Psoas muscle (tissue), 8 donors: ENCODE measurements around the gene DHH. TPM values are rescaled to one million over a fixed set of nuclear protein-coding genes. Genes with fewer than 3 reads are reported as not detected.
"Not testable (repeated sequence)": the region's sequence is repeated elsewhere in the genome, so short reads cannot be mapped to it uniquely, and the experiment has no call there.

Experiments used
- ATAC-seq, 4 donors: fragments of 200-7000 bp; cut with Tn5 transposase; one replicate each; pipeline ENCODE4 v1.9.1; 2020; ENCODE audit warnings: moderate library complexity in 3 of 4, mild to moderate bottlenecking in 2 of 4
- DNase-seq, 2 donors: peaks; one replicate each; pipeline ENCODE4 v3.0.0-alpha.2; 2020
- H3K27ac ChIP-seq: fragments of 200-600 bp; one replicate; pipeline ENCODE4 v1.8.0; 2022
- H3K27me3 ChIP-seq, 3 donors: fragments of 200-600 bp in 1 of 3; one replicate each; pipeline versions ENCODE4 v1.6.1 to v1.8.0; 2013 to 2022; ENCODE audit warnings: low read length in 2 of 3, mild to moderate bottlenecking in 2 of 3, moderate library complexity in 1 of 3; ENCODE audit not compliant: insufficient read depth in 3 of 3
- H3K36me3 ChIP-seq, 2 donors: fragments of 200-600 bp in 1 of 2; one replicate each; pipeline versions ENCODE4 v1.6.1 to v1.8.0; 2013 to 2022; ENCODE audit warnings: low read depth in 1 of 2, mild to moderate bottlenecking in 1 of 2, moderate library complexity in 1 of 2; ENCODE audit not compliant: insufficient read depth in 1 of 2
- H3K4me1 ChIP-seq: fragments of 200-600 bp; one replicate; pipeline ENCODE4 v1.8.0; 2022
- H3K4me3 ChIP-seq: fragments of 200-600 bp; one replicate; pipeline ENCODE4 v1.8.0; 2022; ENCODE audit warnings: mild to moderate bottlenecking
- H3K9me3 ChIP-seq: fragments of 200-600 bp; one replicate; pipeline ENCODE4 v1.8.0; 2022
- CTCF ChIP-seq: fragments of 200-600 bp; IDR thresholded peaks from one replicate; pipeline ENCODE4 v1.8.0; 2022; ENCODE audit warnings: antibody characterized with exemption
- WGBS, 3 donors: extraction: QIAGEN DNeasy Blood & Tissue Kit; methylation state at CpG; one replicate each; pipeline versions ENCODE4 v1.1.6 to v1.1.7; 2013; 5-methylcytosine and 5-hydroxymethylcytosine counted together
- intact Hi-C, 2 donors: fragments of 100-400 bp; cut with DNase I; formaldehyde crosslinking; loops; one replicate each; pipeline versions ENCODE4 v1.11.0 to v1.14.2; 2022
- polyA plus RNA-seq, 3 donors: library from polyadenylated mRNA; stranded (reverse); fragments of 200-250 nt; gene quantifications; one replicate each; pipeline ENCODE4 v1.2.3, GENCODE V29; 2013
- total RNA-seq, 4 donors: library from RNA; stranded (reverse); fragmentation: NEBNext Ultra II Directional in 2 of 4; extraction: Animal tissue kit (Norgen Biotek cat#: 25700) in 2 of 4; gene quantifications; one replicate each; pipeline versions ENCODE4 v1.2.1 to v1.2.4, GENCODE V29; 2021 to 2023
- donor health status: healthy with polysubstance abuse.
- donor health status: DM: no; HTN: no; CAD: no; lungs with moderate emphysema.
- donor health status: Bipolar disorder and iron deficiency.
- donor health status: healthy.
- donor health status: DM: yes; HTN: yes; CAD: no.
- donor health status: DM: no; HTN: no; CAD: no.
- donor health status: DM: no; HTN: no; CAD: no.
- donor health status: DM: yes; HTN: yes; CAD: no.

DHH gene
- total and polyA plus RNA-seq, 7 donors, result 0.07 to 0.43 (median 0.17) TPM

DNA sequence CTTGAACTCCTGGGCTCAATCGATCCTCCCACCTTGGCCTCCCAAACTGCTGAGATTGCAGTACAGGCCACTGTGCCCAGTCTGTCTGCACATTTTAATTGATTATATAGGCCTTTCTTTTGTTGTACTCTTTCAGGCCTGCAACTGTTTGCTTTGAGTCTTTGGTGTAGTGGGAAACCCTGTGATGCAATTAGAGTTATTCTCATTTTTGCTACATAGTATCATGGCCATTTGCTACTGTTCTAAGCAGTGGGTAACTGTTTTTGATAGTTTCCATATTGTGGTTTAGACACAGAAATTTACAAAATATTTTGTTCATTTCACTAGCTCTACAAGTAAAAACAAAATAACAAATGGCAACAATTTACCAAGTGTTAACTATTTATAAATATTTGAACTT lies 42.9 kb upstream of the DHH start:
- no peak for DNase-seq
- Histone ChIP-seq H3K36me3 (no peaks in the 10 kb centered on the region), H3K4me3 (no peak overlapping the region), H3K27me3 (no peaks in the 10 kb centered on the region), H3K9me3 (no peaks in the 10 kb centered on the region), H3K4me1 (peaks cover 7% of the 10 kb centered on the region), H3K27ac (no peak overlapping the region)
- WGBS, 3 donors, result 98 to 100% (median 100%) methylated on average over 1 of the region's 1 CpG
- intact Hi-C loops, result no loop called here
- no peak for ATAC-seq
- no peak for TF ChIP-seq CTCF

- 92 to 97% (median 96%) methylated on average over 3 of the region's 3 CpGs for WGBS, 3 donors
- ATAC-seq, H3K36me3 ChIP-seq, DNase-seq, H3K4me3 ChIP-seq, H3K27me3 ChIP-seq, H3K9me3 ChIP-seq, H3K4me1 ChIP-seq, intact Hi-C loops, H3K27ac ChIP-seq: not testable (repeated sequence)
Measured at GRCh38 chr12:49136997-49137396, 42.4 kb upstream of the DHH start.

DNA sequence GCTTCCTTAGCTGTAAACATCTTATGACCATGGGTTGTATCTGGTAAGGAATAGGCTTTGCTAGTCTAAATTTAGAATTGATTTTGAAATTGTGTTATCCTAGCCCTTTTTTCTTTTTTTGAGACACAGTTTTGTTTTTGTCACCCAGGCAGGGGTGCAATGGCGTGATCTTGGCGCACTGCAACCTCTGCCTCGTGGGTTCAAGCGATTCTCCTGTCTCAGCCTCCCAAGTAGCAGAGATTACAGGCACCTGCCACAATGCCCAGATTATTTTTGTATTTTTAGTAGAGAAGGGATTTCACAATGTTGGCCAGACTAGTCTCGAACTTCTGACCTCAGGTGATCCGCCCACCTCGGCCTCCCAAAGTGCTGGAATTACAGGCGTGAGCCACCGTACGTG lies 39.0 kb upstream of the DHH start:
- no peak for DNase-seq
- peaks cover 6 to 13% of the 10 kb centered on the region in 2 donors for H3K36me3 ChIP-seq
- 76 to 93% (median 82%) methylated on average over 10 of the region's 10 CpGs for WGBS, 3 donors
- H3K9me3 ChIP-seq, result no peaks in the 10 kb centered on the region
- H3K4me1 ChIP-seq, result peaks cover 16% of the 10 kb centered on the region
- H3K4me3 ChIP-seq, result no peak overlapping the region
- intact Hi-C loops, result no loop called here
- no peaks in the 10 kb centered on the region for H3K27me3 ChIP-seq
- no peak for TF ChIP-seq CTCF
- no peak overlapping the region for H3K27ac ChIP-seq
- ATAC-seq, result no peak

DNA sequence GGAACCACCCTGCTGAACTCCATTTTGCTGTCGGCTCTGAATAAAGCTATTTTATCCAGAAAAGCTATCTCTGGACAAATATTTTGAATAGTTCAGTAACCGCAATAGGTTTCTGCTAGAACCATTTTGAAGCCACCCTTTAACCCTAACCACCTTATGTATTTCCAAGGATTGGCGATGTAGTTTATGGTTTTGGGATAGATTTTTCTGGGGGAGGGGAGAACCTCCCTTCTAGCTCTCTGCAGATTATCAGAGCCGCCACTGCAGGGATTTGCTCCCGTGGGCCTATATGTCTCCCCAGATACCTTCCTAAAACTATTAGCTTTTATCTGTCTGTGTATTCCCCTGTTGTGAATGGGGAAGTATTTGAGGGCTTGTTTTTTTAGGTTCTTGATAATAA lies 38.4 kb upstream of the DHH start:
- Histone ChIP-seq H3K27ac (peak overlapping the region; percentile 97), H3K9me3 (no peaks in the 10 kb centered on the region), H3K36me3 (peaks cover 6 to 15% of the 10 kb centered on the region in 2 donors), H3K4me1 (peaks cover 16% of the 10 kb centered on the region), H3K4me3 (no peak overlapping the region), H3K27me3 (no peaks in the 10 kb centered on the region)
- no peak for DNase-seq
- 75 to 85% (median 79%) methylated on average over 5 of the region's 5 CpGs for WGBS, 3 donors
- TF ChIP-seq CTCF, result no peak
- no peak for ATAC-seq
- intact Hi-C loops, result no loop called here

- Histone ChIP-seq H3K4me3 (peak overlapping the region; percentile 89), H3K27me3 (no peaks in the 10 kb centered on the region), H3K9me3 (no peaks in the 10 kb centered on the region), H3K36me3 (peaks cover 6 to 26% of the 10 kb centered on the region in 2 donors), H3K4me1 (peaks cover 16% of the 10 kb centered on the region), H3K27ac (peak overlapping the region; percentile 97)
- TF ChIP-seq CTCF, result no peak
- 25 to 27% (median 26%) methylated on average over 9 of the region's 9 CpGs for WGBS, 3 donors
- DNase-seq (no peak), ATAC-seq (no peak)
- intact Hi-C loops, result loop anchor here in 1 of 2 donors (2.0 kb wide), 3 partner anchors 21 to 103 kb away; partner anchors contain the start of genes LMBR1L and TUBA1A
Measured at GRCh38 chr12:49131894-49132461, 37.4 kb upstream of the DHH start.
